NT2/D1 (cell line): Measurements from ENCODE around the gene CDHR4.

Source experiments
- YY1 ChIP-seq: IDR thresholded peaks from 2 replicates; pipeline ENCODE4 v1.6.1; 2011; ENCODE audit not compliant: insufficient read length, insufficient read depth
- ZNF274 ChIP-seq: IDR thresholded peaks from 2 replicates; pipeline ENCODE4 v1.6.1; 2011; ENCODE audit warnings: mild to moderate bottlenecking, low read depth, low read length

DNA sequence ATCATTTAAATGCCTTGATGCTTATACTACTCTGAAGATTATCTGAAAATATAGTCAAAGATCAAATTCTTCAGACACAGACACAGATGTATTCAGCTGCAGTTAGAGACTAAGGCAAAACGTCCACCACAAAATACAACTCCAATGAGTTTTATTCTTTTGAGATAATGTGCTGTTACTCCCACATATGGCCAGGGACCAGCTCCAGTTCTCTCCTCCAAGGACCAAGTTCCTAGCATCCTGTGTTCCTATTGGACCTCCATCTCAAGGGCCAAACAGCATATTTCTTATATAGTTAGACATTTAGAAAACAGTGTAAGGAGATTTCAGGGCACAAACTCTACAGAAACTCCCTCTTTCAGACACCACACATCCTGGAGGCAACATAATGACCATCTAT is 40.4 kb downstream of the CDHR4 start:
- TF ChIP-seq ZNF274 (no peak), YY1 (no peak)
